Measurements from ENCODE around the gene TMEM198. TPM values are rescaled to one million over a fixed set of nuclear protein-coding genes. Genes with fewer than 3 reads are reported as not detected.

TMEM198 gene
- total RNA-seq, 2 experiments from 2014 or later: 0.44 to 0.69 TPM

DNA sequence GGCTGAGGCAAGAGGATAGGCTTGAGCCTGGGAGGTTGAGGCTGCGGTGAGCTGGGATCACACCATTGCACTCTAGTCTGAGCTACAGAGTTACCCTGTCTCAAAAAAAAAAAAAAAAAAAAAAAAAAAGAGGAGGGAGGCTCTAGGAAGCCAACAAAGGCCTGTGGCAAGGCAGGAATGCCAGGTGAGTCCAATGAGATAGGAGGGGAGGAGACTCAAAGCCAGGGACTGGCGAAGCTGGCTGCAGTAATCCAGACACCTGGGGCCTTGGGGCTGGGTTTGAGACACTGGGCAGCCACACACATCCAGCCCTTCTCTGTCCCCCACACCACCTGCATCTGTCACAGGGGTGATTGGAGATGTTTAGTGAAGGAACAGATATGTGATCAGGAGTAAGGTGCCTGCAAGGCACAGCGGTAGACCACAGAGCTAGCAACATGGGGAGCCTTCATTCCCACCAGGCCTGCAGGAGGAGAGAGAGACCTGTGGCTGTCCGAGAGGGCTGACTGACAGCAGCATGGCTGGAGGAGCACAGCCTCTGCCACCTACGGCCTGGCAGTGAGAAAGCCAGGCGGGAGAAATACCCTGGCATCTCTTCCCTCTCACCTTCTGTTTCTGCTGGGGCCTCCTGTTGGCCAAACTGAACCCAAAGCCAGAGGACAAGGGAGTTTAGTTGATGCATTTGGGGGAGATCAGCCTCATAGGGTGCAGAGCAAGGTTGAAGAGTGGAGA is 9.7 kb upstream of the TMEM198 start:
- no peaks in the 10 kb centered on the region for H3K4me1 Mint-ChIP-seq
- peaks cover 17% of the 10 kb centered on the region for H3K27me3 Mint-ChIP-seq
- DNase-seq: no peak
- no peaks in the 10 kb centered on the region for H3K36me3 Mint-ChIP-seq (ENCODE audit: low read depth)
- ChIA-PET POLR2A (no interaction called here), CTCF (interaction anchor here (0.8 to 1.1 kb wide), 2 partner anchors 16 to 36 kb away, joined by 3 read pairs; partner anchors contain the start of gene GMPPA)
- no peak overlapping the region for H3K4me3 Mint-ChIP-seq
- H3K9me3 Mint-ChIP-seq: no peaks in the 10 kb centered on the region
- H3K27ac Mint-ChIP-seq: no peak overlapping the region

GRCh38 chr2:219536425-219536824 is 7.4 kb upstream of the TMEM198 start:
- Mint-ChIP-seq H3K27me3 (no peaks in the 10 kb centered on the region), H3K27ac (no peak overlapping the region), H3K36me3 (ENCODE audit: low read depth) (no peaks in the 10 kb centered on the region), H3K9me3 (no peaks in the 10 kb centered on the region), H3K4me1 (peaks cover 4% of the 10 kb centered on the region), H3K4me3 (no peak overlapping the region)
- no peak for DNase-seq
- CTCF ChIA-PET: interaction anchor here (0.6 to 1.3 kb wide), 2 partner anchors 25 to 106 kb away, joined by 3 to 5 read pairs; no protein-coding TSS in a partner anchor
- POLR2A ChIA-PET: no interaction called here

DNA sequence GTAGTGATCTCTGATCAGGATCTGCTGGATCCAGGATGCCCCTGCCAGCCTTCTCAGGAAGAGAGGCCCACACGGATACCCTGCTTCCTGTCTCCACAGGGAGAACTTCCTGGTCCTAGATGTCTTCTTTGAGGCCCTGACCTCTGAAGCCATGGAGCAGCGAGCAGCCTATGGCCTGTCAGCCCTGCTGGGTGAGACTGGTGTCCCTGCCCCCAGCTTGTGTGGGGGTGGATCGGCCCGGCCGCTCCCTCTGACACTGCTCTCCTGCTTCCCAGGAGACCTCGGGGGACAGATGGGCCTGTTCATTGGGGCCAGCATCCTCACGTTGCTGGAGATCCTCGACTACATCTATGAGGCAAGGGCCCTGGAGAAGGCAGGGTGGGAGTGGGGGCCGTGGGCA is 6.9 kb upstream of the TMEM198 start:
- peak overlapping the region; percentile 13 for H3K27ac Mint-ChIP-seq
- ChIA-PET CTCF (interaction anchor here (1.0 to 7.3 kb wide), 3 partner anchors 9 to 106 kb away, joined by 3 to 79 read pairs (median 3); no protein-coding TSS in a partner anchor), POLR2A (no interaction called here)
- H3K4me3 Mint-ChIP-seq: no peak overlapping the region
- no peaks in the 10 kb centered on the region for H3K9me3 Mint-ChIP-seq
- H3K27me3 Mint-ChIP-seq: no peaks in the 10 kb centered on the region
- H3K36me3 Mint-ChIP-seq (ENCODE audit: low read depth): no peaks in the 10 kb centered on the region
- DNase-seq: no peak
- peaks cover 7% of the 10 kb centered on the region for H3K4me1 Mint-ChIP-seq

GRCh38 chr2:219537657-219538488 is 6.0 kb upstream of the TMEM198 start:
- Mint-ChIP-seq H3K9me3 (no peaks in the 10 kb centered on the region), H3K27ac (no peak overlapping the region), H3K36me3 (ENCODE audit: low read depth) (no peaks in the 10 kb centered on the region), H3K4me3 (no peak overlapping the region), H3K27me3 (no peaks in the 10 kb centered on the region), H3K4me1 (peaks cover 16% of the 10 kb centered on the region)
- no peak for DNase-seq
- ChIA-PET POLR2A (no interaction called here), CTCF (interaction anchor here (1.0 to 7.3 kb wide), 3 partner anchors 10 to 105 kb away, joined by 3 to 79 read pairs (median 3); no protein-coding TSS in a partner anchor)

- no peak overlapping the region for H3K27ac Mint-ChIP-seq
- H3K36me3 Mint-ChIP-seq (ENCODE audit: low read depth): no peaks in the 10 kb centered on the region
- H3K4me3 Mint-ChIP-seq: no peak overlapping the region
- CTCF ChIA-PET: interaction anchor here (1.2 to 7.3 kb wide), 3 partner anchors 11 to 106 kb away, joined by 3 to 79 read pairs (median 4); no protein-coding TSS in a partner anchor
- no peaks in the 10 kb centered on the region for H3K9me3 Mint-ChIP-seq
- POLR2A ChIA-PET: no interaction called here
- H3K4me1 Mint-ChIP-seq: peaks cover 16% of the 10 kb centered on the region
- no peaks in the 10 kb centered on the region for H3K27me3 Mint-ChIP-seq
- no peak for DNase-seq
Measured at GRCh38 chr2:219538504-219538951, 5.3 kb upstream of the TMEM198 start.

DNA sequence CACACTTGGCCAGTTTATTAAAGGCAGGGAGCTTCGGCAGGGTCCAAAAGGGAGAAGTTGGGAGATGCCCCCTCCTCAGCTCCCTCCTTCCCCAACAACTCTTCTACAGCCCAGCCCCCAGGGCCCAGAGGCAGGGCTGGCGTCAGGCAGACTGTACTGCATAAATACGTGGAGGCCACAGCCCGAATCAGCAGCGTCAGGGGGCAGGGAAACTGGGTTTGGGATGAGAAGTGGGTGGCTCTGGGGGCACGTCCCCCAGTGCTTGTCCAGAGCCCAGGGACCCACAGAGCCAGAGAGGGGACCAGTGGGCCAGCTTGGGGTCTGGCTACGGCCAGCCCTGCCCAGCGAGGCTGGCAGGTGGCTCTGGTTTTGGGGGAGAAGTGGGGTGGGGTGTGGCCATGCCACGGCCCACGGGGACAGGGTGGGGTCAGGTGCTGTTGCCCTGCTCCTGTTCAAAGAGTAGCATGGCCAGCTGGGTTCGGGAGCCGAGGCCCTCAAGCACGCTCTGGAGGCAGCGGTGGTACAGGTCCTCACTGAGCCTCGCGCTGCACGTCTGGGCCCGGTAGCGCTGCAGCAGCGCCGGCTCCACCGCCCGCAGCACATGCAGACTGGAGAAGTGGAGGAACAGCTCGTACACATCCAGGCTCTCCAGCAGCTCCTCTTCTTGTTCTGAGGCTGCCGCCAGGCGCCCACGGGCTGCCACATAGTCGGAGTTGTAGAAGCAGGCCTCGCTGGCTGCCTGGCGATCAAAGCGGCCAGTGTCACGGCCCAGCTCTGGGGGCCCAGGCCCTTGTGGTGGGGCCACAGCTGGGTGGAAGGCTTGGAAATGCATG is 4.7 kb upstream of the TMEM198 start:
- POLR2A ChIA-PET: no interaction called here

GRCh38 chr2:219539926-219540678 is 3.7 kb upstream of the TMEM198 start:
- H3K4me3 Mint-ChIP-seq: no peak overlapping the region
- CTCF ChIA-PET: interaction anchor here (0.8 to 7.3 kb wide), 22 partner anchors 12 to 150 kb away, joined by 3 to 79 read pairs (median 4); partner anchors contain the start of gene GMPPA
- no peak overlapping the region for H3K27ac Mint-ChIP-seq
- H3K27me3 Mint-ChIP-seq: peaks cover 8% of the 10 kb centered on the region
- POLR2A ChIA-PET: no interaction called here
- peaks cover 24% of the 10 kb centered on the region for H3K4me1 Mint-ChIP-seq
- no peak for DNase-seq
- H3K9me3 Mint-ChIP-seq: no peaks in the 10 kb centered on the region
- H3K36me3 Mint-ChIP-seq (ENCODE audit: low read depth): no peaks in the 10 kb centered on the region

More for the DNA sequence above, 4.7 kb upstream of the TMEM198 start:
- no peak for DNase-seq
- Mint-ChIP-seq H3K36me3 (ENCODE audit: low read depth) (no peaks in the 10 kb centered on the region), H3K4me1 (peaks cover 17% of the 10 kb centered on the region), H3K27me3 (no peaks in the 10 kb centered on the region), H3K9me3 (no peaks in the 10 kb centered on the region), H3K27ac (no peak overlapping the region), H3K4me3 (no peak overlapping the region)
- CTCF ChIA-PET: interaction anchor here (0.9 to 7.3 kb wide), 6 partner anchors 11 to 136 kb away, joined by 3 to 79 read pairs (median 14); partner anchors contain the start of gene GMPPA

- H3K9me3 Mint-ChIP-seq: no peaks in the 10 kb centered on the region
- ChIA-PET POLR2A (no interaction called here), CTCF (interaction anchor here (0.6 to 7.3 kb wide), 31 partner anchors 8 to 677 kb away, joined by 3 to 79 read pairs (median 4); partner anchors contain the start of genes GMPPA and STK11IP)
- peaks cover 24% of the 10 kb centered on the region for H3K4me1 Mint-ChIP-seq
- no peaks in the 10 kb centered on the region for H3K36me3 Mint-ChIP-seq (ENCODE audit: low read depth)
- H3K27ac Mint-ChIP-seq: peak overlapping the region; percentile 63
- H3K4me3 Mint-ChIP-seq: peak overlapping the region; percentile 84
- peaks cover 10% of the 10 kb centered on the region for H3K27me3 Mint-ChIP-seq
- no peak for DNase-seq
Measured at GRCh38 chr2:219540784-219541504, 2.9 kb upstream of the TMEM198 start.

DNA sequence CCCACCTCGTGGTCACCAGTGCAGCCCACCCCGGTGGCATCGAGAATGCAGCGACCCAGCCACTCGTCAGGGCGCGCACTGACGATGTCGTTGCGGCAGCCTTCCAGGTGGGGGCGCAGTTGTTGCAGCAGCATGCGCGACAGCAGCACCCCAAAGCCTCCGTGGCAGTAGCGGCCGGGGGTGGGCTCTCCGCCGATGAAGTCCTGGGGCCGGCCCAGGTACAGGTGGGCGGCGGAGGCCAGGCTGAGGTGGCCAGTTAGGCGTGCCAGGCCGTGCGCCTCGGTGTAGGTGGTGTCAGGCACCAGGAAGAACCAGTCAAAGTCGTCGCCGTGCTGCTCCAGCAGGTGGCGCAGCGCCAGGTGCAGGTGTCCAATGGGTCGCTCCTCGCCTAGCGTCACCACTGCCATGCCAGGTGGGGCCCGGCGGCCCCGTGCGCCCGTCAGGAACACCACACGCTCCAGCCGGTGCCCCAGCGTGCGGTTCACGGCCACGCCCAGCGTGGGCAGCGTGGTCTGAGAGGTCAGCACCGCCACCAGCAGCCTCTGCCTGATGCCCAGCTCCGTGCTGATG is 2.1 kb upstream of the TMEM198 start:
- Mint-ChIP-seq H3K4me1 (peaks cover 24% of the 10 kb centered on the region), H3K9me3 (no peaks in the 10 kb centered on the region), H3K36me3 (ENCODE audit: low read depth) (no peaks in the 10 kb centered on the region), H3K4me3 (peak overlapping the region; percentile 84), H3K27ac (peak overlapping the region; percentile 19), H3K27me3 (peaks cover 15% of the 10 kb centered on the region)
- ChIA-PET POLR2A (no interaction called here), CTCF (interaction anchor here (0.6 to 7.3 kb wide), 31 partner anchors 8 to 630 kb away, joined by 3 to 79 read pairs (median 4); partner anchors contain the start of genes GMPPA and STK11IP)
- DNase-seq: peak; percentile 88

DNA sequence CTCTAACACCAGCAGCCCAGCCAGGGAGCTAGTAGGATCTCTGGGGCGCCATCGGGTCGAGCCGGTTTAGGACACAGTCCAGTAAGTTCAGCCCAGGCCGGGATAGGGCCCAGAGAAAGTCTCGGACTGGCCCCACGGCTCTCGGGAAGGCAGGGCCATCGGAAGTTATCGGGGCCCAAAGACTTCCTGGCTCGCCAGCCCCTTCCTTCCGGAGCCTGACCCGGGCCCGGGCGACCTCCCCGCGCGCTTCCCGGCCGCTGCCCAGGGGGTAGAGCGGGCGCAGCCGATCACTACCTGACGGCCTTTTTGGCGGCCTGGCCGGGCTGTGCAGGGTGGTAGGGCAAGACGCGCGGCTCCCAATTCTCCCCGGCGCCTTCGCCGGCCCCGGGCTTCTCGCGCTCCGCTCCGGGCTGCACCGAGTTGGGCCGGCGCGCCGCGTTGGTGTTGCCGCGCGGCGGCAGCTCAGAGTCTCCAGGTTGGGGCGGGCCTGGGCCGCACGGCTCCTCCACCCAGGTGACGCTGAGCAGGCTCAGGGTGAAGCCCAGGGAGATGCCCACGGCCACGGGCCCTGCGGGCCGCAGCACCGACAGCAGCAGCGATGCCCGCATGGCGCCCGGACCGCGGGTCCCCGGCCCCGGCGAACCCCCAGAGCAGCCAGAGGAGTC is 765 bp upstream of the TMEM198 start:
- H3K4me3 Mint-ChIP-seq: peak overlapping the region; percentile 84
- H3K27me3 Mint-ChIP-seq: peaks cover 15% of the 10 kb centered on the region
- H3K9me3 Mint-ChIP-seq: no peaks in the 10 kb centered on the region
- ChIA-PET CTCF (interaction anchor here (1.0 to 7.3 kb wide), 11 partner anchors 9 to 147 kb away, joined by 3 to 79 read pairs (median 5); partner anchors contain the start of genes GMPPA and SPEG), POLR2A (no interaction called here)
- peak overlapping the region; percentile 89 for H3K27ac Mint-ChIP-seq
- DNase-seq: no peak
- H3K4me1 Mint-ChIP-seq: peaks cover 24% of the 10 kb centered on the region
- no peaks in the 10 kb centered on the region for H3K36me3 Mint-ChIP-seq (ENCODE audit: low read depth)

All from activated CD4-positive, alpha-beta T cell treated with anti-CD3 and anti-CD28 coated beads, Interleukin-2, amount 10 ng/mL, durations not matched to agents 7 days and 5 days (primary cell).